HG02763 (cell line): ENCODE results near the gene DDAH1.

ENCODE experiments used
- ATAC-seq: cut with Tn5 transposase; IDR thresholded peaks from one replicate; pipeline ENCODE4 v1.9.1; 2021; ENCODE audit warnings: mild to moderate bottlenecking, moderate library complexity; ENCODE audit not compliant: unreplicated experiment

The DDAH1 gene

DNA sequence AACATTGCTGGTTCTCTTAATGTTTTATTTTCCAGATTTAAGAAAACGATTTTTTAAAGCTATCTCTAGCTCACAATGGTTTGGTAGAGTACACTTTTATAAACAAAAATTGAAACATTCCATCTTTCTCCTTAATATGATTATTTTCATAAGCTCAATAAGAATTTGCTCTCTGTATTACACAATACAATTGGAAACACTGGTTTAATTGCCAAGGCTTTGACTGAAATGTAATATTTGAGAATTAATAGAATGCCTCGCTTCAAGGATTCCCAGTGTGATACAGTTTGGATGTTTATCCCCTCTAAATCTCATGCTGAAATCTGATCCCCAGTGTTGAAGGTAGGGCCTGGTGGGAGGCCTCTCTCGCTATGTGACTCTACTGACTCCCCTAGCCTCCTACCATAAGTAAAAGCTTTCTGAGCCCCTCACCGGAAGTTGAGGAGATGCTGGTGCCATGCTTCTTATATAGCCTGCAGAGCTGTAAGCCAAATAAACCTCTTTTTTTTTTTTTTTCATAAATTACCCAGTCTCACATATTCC, 67.4 kb downstream of the DDAH1 start:
- no peak for ATAC-seq

DNA sequence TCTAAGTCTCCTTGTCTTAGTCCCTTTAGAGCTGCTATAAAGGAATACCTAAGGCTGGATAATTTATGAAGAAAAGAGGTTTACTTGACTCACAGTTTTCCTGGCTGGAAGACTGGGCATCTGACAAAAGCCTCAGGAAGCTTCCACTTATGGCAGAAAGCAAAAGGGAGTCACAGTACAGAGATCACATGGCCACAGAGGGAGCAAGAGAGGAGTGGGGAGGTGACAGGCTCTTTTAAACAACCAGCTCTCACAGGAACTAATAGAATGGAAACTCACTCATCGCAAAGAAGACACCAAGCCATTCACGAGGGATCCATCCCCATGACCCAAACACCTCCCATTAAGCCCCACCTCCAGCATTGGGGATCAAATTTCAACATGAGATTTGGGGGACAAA, 68.8 kb downstream of the DDAH1 start:
- ATAC-seq: no peak

DNA sequence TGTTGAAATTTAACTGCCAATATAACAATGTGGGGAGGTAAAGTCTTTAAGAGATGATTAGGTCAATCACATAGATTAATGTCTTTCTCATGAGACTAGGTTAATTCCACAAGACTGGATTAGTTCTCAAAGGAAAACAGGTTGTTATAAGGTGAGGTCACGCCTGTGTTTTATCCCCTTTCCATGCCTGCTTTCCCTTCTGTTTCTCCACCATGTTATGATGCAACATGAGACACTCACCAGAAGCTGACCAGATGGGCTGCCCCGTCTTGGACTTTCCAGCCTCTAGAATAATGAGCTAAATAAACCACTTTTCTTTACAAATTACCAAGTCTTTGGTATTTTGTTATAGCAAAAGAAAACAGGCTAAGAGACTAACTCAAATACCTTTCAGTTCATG, 70.8 kb downstream of the DDAH1 start:
- ATAC-seq: no peak

DNA sequence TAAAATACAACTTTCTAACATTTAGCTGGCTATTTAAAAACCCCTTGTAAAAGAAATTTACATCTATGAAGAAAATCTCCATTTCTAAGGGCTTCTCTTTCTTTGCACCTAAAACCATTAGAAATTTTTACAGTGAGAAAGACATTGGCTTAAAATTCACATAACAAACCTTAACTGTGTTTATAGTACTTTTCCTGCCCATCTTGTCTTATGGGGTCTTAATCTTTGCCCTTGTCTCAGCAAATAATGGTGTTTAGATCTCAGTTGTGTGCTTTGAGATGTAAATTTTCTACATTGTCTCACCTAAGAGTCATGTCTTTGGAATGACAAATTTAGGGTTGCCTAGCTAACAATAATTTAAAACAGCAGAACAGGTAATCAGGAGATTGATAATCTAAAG, 71.5 kb downstream of the DDAH1 start:
- ATAC-seq: no peak

DNA sequence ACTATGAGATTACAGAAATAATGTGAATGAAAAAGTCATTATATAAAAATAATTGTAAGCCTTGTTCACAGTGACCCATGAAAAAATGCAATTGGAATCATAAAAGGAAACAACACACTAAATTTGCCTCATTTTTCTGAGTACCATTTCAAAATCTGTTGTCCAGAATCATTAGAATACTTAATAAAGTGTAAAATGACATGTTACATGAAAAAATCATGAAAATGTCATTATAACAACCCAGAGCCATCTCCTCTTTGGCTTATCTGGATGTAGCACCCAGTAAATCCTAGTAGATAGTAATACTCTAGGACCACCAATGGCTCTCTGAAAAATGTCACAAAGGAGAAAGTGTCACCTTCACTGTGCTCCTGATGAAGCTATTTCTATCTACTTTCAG, 76.5 kb downstream of the DDAH1 start:
- no peak for ATAC-seq

DNA sequence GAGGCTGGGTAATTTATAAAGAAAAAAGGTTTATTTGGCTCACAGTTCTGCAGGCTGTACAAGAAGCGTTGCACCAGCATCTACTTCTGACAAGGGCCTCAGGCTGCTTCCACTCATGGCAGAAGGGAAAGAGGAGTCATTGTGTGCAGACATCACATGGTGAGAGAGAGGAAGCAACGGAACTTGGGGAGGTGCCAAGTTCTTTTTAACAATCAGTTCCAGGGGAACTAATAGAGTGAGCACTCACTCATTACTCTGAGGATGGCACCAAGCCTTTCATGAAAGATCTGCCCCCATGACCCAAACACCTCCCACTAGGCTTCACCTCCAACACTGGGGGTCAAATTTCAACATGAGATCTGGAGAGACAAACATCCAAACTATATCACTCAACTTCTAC, 77.2 kb downstream of the DDAH1 start:
- no peak for ATAC-seq

DNA sequence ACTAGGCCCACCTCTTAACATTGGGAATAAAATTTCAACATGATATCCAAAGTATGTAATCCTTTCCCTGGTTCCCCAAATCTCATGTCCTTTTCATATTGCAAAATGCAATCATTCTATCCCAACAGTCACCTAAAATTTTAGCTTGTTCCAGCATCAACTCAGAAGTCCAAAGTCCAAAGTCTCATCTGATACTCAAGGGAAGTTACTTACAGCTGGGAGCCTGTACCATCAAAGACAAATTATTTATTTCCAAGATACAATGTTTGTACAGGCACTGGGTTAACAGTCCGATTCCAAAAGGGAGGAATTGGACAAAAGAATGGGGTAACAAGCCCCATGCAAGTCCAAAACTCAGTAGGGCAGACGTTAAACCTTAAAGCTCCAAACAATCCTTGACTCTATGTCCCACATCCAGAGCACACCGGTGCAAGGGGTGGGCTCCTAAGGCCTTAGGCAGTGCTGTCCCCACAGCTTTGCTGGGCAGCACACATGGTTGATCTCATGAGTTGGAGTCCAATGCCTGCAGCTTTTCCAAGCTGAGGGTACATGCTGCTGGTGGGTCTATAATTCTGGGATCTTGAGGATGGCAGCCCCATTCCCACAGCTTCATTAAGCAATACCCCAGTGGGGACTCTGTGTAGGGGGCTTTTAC, 78.8 kb downstream of the DDAH1 start:
- no peak for ATAC-seq

DNA sequence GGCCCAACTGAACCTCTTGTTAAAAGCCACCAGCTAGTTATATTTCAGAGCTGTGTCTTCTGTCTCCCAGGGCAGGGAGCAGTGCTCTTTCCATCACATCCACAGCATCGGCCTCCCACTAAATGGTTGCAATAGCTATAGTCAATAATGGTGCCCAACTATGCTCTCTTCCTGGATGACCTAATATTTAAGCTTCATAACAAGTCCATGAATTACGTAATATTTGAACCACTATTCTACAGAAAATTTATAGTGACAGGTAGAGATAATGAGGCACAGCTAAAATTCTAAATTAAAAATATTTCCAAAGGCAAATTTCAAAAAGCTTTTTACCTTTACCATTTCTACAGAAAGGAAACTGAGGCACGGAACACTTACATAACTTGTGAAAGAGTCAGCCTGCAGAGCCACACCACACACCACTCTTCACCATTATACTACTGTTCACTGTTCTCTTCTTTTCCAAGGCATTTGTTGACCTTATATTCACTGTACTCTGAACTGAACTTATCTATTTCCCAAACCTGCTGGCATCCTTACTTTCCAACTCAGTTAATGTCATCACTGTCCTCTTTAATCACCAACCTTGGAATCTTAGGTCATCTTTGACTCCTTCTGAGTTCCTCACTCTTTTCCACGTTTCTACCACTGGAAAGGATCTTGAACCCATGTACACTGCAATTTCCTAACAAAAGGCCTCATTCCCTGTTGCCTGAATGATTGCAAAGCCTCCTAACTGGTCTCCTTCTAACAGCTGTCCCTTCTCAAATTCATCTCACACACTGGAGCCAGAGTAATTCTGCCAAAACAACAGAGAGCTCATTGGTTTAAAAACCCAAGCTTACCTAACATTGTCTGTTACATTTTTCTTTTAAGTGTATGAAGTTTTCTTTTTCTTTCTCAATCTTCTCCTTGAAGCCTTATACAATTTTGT, 85.5 kb downstream of the DDAH1 start:
- ATAC-seq: no peak

DNA sequence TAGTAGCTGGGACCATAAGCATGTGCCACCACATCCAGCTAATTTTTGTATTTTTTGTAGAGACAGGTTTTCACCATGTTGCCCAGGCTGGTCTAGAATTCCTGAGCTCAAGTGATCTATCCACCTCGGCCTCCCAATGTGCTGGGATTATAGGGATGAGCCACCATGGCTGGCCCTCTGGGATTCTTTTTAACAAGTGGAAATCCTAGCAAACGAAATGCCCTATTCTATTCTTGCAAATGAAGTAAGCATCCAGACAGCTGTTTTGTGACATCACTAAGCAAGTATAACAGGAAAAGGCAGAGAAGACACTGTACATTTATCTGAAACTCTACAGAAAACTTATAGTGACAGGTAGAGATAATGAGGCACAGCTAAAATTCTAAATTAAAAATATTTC, 86.4 kb downstream of the DDAH1 start:
- ATAC-seq: no peak

DNA sequence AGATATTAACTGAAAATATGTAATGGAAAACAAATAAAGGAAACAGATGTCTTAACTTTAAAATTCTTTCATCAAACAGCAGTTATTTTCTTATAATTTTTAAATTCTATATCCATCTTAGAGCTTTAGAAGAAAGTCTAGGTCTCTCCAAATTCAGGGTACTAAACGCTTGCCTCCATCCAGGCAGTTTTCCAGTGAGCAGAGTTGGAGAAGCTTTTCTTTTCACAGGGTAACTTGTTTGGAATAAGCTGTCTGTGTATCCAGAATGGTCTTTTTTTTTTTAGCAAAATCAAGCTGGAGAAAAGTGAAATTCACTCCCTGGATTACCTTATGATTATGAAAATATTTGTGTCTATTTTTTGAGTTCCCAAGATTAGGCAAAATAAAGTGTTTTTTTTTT, 88.6 kb downstream of the DDAH1 start:
- no peak for ATAC-seq

DNA sequence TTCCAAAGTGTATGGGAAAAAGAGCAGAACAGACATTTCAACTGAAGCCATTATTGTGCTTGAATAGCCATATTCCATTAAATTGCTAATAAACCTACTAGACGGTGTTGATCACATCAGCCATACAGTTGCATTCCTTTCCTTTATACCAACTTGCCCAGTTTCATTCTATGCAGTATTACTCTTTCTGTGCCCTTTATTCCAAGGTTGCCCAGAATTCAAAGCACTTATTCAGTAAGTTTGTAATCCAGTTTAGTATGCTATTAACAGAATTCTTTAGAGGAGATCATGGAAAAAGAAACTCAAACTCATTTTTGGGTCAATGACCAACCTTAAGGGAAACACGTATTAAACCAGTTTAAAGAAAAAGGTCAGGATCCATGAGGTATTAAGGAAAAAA, 89.5 kb downstream of the DDAH1 start:
- no peak for ATAC-seq

DNA sequence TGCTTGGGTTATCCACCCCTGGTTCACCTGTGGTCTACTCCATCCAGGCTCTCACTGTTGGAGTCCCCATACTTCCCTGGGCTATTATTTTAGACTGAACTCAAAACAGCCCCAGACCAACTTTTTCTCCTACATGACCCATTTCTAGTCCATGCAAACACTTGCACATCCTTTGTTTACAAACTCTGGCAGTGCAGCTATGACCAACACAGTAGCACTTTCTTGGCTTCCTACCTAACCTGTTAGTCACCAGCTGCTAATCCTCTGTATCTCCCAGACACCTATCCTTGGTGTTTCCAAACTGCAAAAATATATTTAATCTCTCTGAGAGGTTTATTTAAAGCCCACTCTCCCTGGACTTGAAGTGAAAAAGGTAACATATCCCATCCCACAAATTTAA, 90.8 kb downstream of the DDAH1 start:
- no peak for ATAC-seq

DNA sequence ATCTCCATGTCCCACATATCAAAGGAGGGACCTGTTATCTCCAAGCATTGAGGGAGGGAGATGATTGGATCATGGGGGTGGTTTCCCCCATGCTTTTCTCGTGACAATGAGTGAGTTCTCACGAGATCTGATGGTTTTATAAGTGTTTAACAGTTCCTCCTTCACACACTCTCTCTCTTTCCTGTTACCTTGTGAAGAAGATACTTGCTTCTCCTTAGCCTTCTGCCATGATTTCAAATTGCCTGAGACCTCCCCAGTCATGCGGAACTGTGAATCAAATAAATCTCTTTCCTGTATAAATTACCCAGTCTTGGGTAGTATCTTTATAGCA, 91.6 kb downstream of the DDAH1 start:
- ATAC-seq: no peak

DNA sequence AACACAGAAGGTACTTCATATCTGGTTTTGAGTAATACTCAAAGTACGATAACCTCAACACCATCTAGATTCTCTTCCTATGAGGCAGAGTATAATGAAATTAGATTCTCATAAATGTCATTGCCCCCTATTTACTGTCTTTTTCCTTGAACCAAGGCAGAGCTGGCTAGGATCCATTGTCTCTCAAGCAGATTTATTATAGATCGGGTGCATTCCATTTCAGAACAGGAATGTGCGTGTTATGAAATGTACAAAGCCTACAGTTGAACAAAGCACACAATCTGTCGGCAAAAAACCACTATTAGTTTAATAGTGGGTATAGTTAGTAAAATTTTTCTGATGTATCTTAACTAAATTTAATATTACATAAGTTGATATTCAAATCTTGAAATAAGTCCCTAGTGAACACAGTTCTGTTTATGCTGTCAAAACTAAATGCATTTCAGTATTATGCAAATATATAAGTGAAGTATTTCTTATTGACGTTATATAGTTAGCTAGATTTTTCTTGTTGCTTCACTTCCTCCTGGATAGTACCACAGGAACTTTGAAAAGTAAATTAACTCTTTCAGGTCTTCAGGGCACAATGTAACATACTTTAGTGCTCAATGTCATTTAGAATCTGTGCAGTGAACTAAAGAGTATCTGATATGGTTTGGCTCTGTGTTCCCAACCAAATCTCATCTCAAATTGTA, 92.1 kb downstream of the DDAH1 start:
- no peak for ATAC-seq

DNA sequence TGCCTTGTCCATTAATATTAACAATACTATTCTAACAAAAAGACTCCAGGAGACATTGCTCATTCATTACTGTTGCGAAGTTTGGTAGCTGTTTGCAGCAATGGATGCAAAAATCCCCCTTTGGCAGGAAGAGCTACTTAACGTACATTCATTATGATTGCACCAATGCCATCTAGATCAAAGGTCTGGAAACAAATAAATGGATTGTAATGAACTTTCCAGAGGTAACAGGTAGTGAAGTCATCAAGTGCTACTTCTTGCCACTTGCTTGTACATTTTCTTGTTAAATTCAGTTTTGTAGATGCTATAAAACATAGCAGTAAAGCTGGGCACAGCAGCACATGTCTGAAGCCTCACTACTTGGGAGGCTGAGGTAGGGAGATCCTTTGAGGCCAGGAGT, 93.9 kb downstream of the DDAH1 start:
- ATAC-seq: no peak

DNA sequence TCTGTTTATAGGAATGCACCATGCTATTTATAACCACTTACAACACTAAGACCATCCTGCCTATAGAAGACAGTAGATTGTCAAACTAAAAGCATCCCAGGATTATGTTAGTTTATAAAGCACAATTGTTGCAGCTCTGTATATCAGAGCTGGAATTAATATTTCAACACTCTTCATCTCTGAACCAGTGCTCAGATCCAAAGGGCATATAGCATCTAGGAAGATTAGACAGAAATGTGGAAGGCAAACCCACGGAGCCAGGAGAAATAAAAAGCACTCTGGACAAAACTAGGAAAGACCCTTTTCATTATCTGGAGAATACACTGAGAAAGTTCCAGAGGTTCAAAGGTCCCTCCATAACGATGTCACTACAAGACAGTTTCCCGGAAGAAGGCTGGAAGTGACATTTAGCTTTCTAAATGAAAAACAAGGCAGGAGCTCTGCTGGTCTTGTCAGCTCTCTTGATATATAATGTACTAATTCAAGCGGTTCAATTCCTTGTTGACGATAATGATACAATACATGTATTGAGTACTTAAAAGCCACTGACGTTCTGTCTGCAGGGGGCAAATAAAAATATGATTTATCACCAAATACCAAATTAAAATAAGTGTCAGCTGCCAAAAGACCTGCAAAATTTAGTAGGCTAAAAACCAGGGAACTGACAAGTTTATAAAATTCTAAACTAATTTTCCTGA, 96.7 kb downstream of the DDAH1 start:
- no peak for ATAC-seq

DNA sequence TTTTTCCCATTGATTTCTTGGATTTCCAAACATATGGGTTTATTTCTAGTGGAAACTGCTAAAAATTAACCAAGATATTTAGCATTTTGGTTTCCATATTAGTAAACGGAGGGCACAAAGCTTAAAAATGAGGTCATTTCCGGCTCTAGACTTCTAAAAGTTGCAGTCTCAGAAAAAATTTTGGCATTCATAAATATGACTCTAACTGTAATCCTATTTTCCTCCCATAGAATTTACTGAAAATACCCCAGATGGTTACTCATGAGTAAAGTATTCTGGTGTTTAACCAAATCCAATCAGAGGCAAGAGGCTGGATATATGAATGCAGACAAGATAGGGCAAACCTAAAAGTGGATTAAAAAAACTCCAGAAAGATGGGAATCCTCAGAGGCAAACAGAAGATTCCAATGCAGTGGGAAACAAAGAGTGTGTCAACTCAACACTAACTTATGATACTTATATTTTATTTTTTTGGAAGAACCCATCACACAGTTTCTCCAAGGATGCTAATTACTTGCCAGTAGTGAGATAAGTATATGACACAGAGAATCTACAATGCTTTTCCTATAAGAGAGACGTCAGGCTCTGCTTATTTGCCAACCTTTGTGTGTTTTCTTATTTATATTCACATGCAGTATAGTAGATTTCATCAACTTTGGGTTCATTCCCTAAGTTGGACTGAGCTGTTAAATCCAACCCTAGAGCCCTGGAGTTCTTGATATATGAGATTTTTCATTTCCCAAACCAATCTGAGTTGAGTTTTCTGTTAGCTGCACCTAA, 98.4 kb downstream of the DDAH1 start:
- no peak for ATAC-seq

DNA sequence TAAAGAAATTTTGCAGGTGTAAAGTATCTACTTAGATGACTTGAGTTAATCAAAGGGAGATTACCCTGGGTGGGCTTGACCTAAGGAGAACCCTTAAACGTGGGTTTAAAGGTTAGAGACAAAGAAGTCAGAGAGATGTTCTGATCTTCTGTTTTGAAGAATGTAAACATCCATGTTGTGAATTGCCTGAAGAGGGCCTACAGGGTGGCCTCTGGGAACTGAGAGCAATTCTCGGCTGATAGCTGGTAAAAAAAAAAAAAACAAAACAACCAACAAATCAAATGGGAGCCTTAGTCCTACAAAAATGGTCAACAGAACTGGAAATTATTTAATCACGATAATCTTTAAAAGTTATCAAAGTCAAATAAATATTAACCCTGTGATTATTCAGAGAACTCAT, 99.1 kb downstream of the DDAH1 start:
- no peak for ATAC-seq

DNA sequence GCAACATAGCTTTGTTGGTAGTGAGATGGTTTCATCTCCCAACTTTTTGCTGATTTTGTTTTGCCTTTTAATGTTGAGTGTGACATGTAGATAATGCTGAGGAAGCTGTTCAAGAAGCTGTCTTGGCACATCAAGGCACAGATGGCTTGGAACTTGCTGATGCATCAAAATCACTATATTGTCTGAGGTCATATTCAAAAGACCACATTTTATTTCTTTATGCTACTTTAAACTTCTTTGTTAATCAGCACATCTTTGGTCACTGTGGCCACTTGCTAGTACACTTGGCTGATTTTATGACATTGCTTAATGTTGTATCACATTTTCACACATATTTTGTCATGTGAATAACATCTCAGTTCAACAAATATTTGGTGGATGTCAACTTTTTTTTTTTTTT, 101.4 kb downstream of the DDAH1 start:
- ATAC-seq: no peak

DNA sequence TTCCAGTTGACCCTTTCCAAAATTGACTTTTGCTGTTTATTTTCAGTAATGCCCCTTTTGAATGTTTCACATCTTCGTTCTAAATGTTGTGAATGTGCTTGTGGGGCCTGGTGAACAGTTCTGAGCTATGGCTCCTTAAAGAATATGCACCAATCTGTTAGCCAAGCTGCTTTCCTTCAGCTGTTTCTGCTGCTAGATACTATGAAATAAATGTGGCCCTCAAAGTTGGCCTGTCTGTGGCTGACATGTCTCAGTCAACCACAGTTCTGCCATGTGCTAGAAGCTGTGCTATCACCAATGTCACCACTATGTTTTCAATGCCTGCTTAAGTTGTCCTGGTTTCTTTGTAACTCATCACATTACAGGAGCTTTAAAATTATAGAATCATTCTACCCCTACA, 101.9 kb downstream of the DDAH1 start:
- ATAC-seq: no peak
